Mucosa of rectum (tissue), 2 donors: ENCODE measurements around the gene UQCRC2.
"Not testable (repeated sequence)": the region's sequence is repeated elsewhere in the genome, so short reads cannot be mapped to it uniquely, and the experiment has no call there.

ENCODE experiments used
- H3K27ac ChIP-seq, 2 donors: one replicate each; pipeline ENCODE4 v1.7.0; 2013; ENCODE audit warnings: inconsistent platforms in 2 of 2, low read depth in 2 of 2, low read length in 2 of 2
- H3K27me3 ChIP-seq, 2 donors: one replicate each; pipeline ENCODE4 v1.7.0; 2013; ENCODE audit warnings: low read length in 2 of 2; ENCODE audit not compliant: control insufficient read depth in 2 of 2, insufficient read depth in 2 of 2
- H3K36me3 ChIP-seq, 2 donors: one replicate each; pipeline ENCODE4 v1.7.0; 2013; ENCODE audit warnings: low read length in 2 of 2; ENCODE audit not compliant: control insufficient read depth in 2 of 2, insufficient read depth in 2 of 2
- H3K4me1 ChIP-seq, 2 donors: one replicate each; pipeline ENCODE4 v1.7.0; 2013; ENCODE audit warnings: low read length in 2 of 2, mild to moderate bottlenecking in 1 of 2; ENCODE audit not compliant: control insufficient read depth in 2 of 2, insufficient read depth in 2 of 2
- H3K4me3 ChIP-seq, 2 donors: one replicate each; pipeline ENCODE4 v1.7.0; 2013; ENCODE audit warnings: low read length in 2 of 2
- H3K9ac ChIP-seq, 2 donors: one replicate each; pipeline ENCODE4 v1.7.0; 2013; ENCODE audit warnings: low read length in 2 of 2, low read depth in 1 of 2, mild to moderate bottlenecking in 1 of 2
- H3K9me3 ChIP-seq, 2 donors: one replicate each; pipeline ENCODE4 v1.7.0; 2013; ENCODE audit warnings: low read length in 2 of 2; ENCODE audit not compliant: control insufficient read depth in 2 of 2
- donor health status: healthy.
- donor health status: Normal muscosa, but diverticular disease.

UQCRC2 gene

GRCh38 chr16:21994856-21995465 lies 41.8 kb downstream of the UQCRC2 start:
- Histone ChIP-seq H3K36me3 (no peaks in the 10 kb centered on the region), H3K27me3 (no peaks in the 10 kb centered on the region), H3K9me3 (no peaks in the 10 kb centered on the region), H3K27ac (no peak overlapping the region), H3K9ac (no peak overlapping the region), H3K4me3 (no peak overlapping the region), H3K4me1 (peaks cover 5 to 11% of the 10 kb centered on the region in 2 donors)

GRCh38 chr16:21996923-21997696 lies 43.9 kb downstream of the UQCRC2 start:
- no peaks in the 10 kb centered on the region for H3K9me3 ChIP-seq
- peak overlapping the region in 1 of 2 donors; percentile 57 for H3K27ac ChIP-seq
- H3K4me1 ChIP-seq = peaks cover 11 to 19% of the 10 kb centered on the region in 2 donors
- H3K36me3 ChIP-seq = no peaks in the 10 kb centered on the region
- H3K27me3 ChIP-seq = no peaks in the 10 kb centered on the region
- H3K9ac ChIP-seq = no peak overlapping the region
- H3K4me3 ChIP-seq = no peak overlapping the region

- Histone ChIP-seq H3K9ac (peak overlapping the region in 1 of 2 donors; percentile 16), H3K27ac (peak overlapping the region in 1 of 2 donors; percentile 57), H3K27me3 (no peaks in the 10 kb centered on the region), H3K9me3 (no peaks in the 10 kb centered on the region), H3K4me1 (peaks cover 11 to 19% of the 10 kb centered on the region in 2 donors), H3K4me3 (no peak overlapping the region), H3K36me3 (no peaks in the 10 kb centered on the region)
Measured at GRCh38 chr16:21997697-21998480, 44.7 kb downstream of the UQCRC2 start.

GRCh38 chr16:22001591-22001990 lies 48.4 kb downstream of the UQCRC2 start:
- H3K9ac ChIP-seq = no peak overlapping the region
- no peaks in the 10 kb centered on the region for H3K27me3 ChIP-seq
- no peaks in the 10 kb centered on the region for H3K9me3 ChIP-seq
- H3K4me1 ChIP-seq = peaks cover 11 to 19% of the 10 kb centered on the region in 2 donors
- H3K4me3 ChIP-seq = no peak overlapping the region
- H3K27ac ChIP-seq = no peak overlapping the region
- H3K36me3 ChIP-seq = no peaks in the 10 kb centered on the region

GRCh38 chr16:22002047-22002446 lies 48.9 kb downstream of the UQCRC2 start:
- H3K4me1 ChIP-seq = peaks cover 14 to 21% of the 10 kb centered on the region in 2 donors
- H3K36me3 ChIP-seq, H3K27me3 ChIP-seq, H3K9me3 ChIP-seq, H3K27ac ChIP-seq, H3K9ac ChIP-seq, H3K4me3 ChIP-seq: not testable (repeated sequence)

GRCh38 chr16:22003195-22003594 lies 50.0 kb downstream of the UQCRC2 start:
- Histone ChIP-seq H3K4me1 (peaks cover 12 to 15% of the 10 kb centered on the region in 2 donors), H3K9me3 (no peaks in the 10 kb centered on the region), H3K36me3 (no peaks in the 10 kb centered on the region), H3K9ac (no peak overlapping the region), H3K27me3 (no peaks in the 10 kb centered on the region), H3K4me3 (no peak overlapping the region), H3K27ac (no peak overlapping the region)

- no peaks in the 10 kb centered on the region for H3K27me3 ChIP-seq
- no peak overlapping the region for H3K9ac ChIP-seq
- H3K4me1 ChIP-seq = peaks cover 18 to 21% of the 10 kb centered on the region in 2 donors
- H3K9me3 ChIP-seq = no peaks in the 10 kb centered on the region
- H3K4me3 ChIP-seq = no peak overlapping the region
- H3K36me3 ChIP-seq = no peaks in the 10 kb centered on the region
- no peak overlapping the region for H3K27ac ChIP-seq
Measured at GRCh38 chr16:22004341-22004740, 51.2 kb downstream of the UQCRC2 start.

- Histone ChIP-seq H3K4me1 (peaks cover 16 to 19% of the 10 kb centered on the region in 2 donors), H3K36me3 (no peaks in the 10 kb centered on the region), H3K4me3 (no peak overlapping the region), H3K27ac (no peak overlapping the region), H3K9me3 (no peaks in the 10 kb centered on the region), H3K9ac (no peak overlapping the region), H3K27me3 (no peaks in the 10 kb centered on the region)
Measured at GRCh38 chr16:22005746-22006145, 52.6 kb downstream of the UQCRC2 start.

GRCh38 chr16:22006636-22007035 lies 53.5 kb downstream of the UQCRC2 start:
- Histone ChIP-seq H3K36me3 (no peaks in the 10 kb centered on the region), H3K27me3 (no peaks in the 10 kb centered on the region), H3K9ac (no peak overlapping the region), H3K9me3 (no peaks in the 10 kb centered on the region), H3K4me1 (peaks cover 11 to 15% of the 10 kb centered on the region in 2 donors), H3K27ac (no peak overlapping the region), H3K4me3 (peak overlapping the region; percentile 81 to 82)

GRCh38 chr16:22007159-22007508 lies 54.0 kb downstream of the UQCRC2 start:
- no peaks in the 10 kb centered on the region for H3K36me3 ChIP-seq
- no peak overlapping the region for H3K27ac ChIP-seq

More at GRCh38 chr16:22007159-22007508, 54.0 kb downstream of the UQCRC2 start:
- Histone ChIP-seq H3K4me1 (peaks cover 11 to 18% of the 10 kb centered on the region in 2 donors), H3K9ac (peak overlapping the region; percentile 68 to 83), H3K27me3 (no peaks in the 10 kb centered on the region), H3K4me3 (peak overlapping the region; percentile 81 to 82), H3K9me3 (no peaks in the 10 kb centered on the region)
